Parathyroid adenoma (tissue), 2 donors: ENCODE results near the gene S100A9.

Experiments
- H2AFZ ChIP-seq: fragments of 300-600 bp; sonication (generic); one replicate; pipeline ENCODE4 v1.7.0; 2017; ENCODE audit warnings: antibody characterized with exemption, mild to moderate bottlenecking
- H3K27ac ChIP-seq: fragments of 300-600 bp; sonication (generic); one replicate; pipeline ENCODE4 v1.7.0; 2017
- H3K27me3 ChIP-seq: fragments of 300-600 bp; sonication (generic); one replicate; pipeline ENCODE4 v1.7.0; 2017; ENCODE audit warnings: low read length; ENCODE audit not compliant: control insufficient read depth, insufficient read depth
- H3K36me3 ChIP-seq: fragments of 300-600 bp; sonication (generic); one replicate; pipeline ENCODE4 v1.7.0; 2017; ENCODE audit warnings: low read length; ENCODE audit not compliant: control insufficient read depth, insufficient read depth
- H3K4me1 ChIP-seq: fragments of 300-600 bp; sonication (generic); one replicate; pipeline ENCODE4 v1.7.0; 2017; ENCODE audit warnings: control low read depth
- H3K4me2 ChIP-seq: fragments of 300-600 bp; sonication (generic); one replicate; pipeline ENCODE4 v1.7.0; 2017; ENCODE audit warnings: low read length
- H3K4me3 ChIP-seq: fragments of 300-600 bp; sonication (generic); one replicate; pipeline ENCODE4 v1.7.0; 2017; ENCODE audit warnings: low read depth, low read length
- H3K79me2 ChIP-seq: fragments of 300-600 bp; sonication (generic); one replicate; pipeline ENCODE4 v1.7.0; 2017; ENCODE audit warnings: control low read depth
- H3K9ac ChIP-seq: fragments of 300-600 bp; sonication (generic); one replicate; pipeline ENCODE4 v1.7.0; 2017; ENCODE audit warnings: mild to moderate bottlenecking
- H3K9me3 ChIP-seq: fragments of 300-600 bp; sonication (generic); one replicate; pipeline ENCODE4 v1.7.0; 2017; ENCODE audit warnings: low read length; ENCODE audit not compliant: control insufficient read depth
- TF ChIP-seq, protein P1 (sequence below): fragments of 300-600 bp; sonication (generic); IDR thresholded peaks from one replicate; pipeline ENCODE4 v1.7.0; 2017; ENCODE audit warnings: antibody characterized with exemption, mild to moderate bottlenecking
- donor health status: primary hyperparathyroidism.

The S100A9 gene

DNA sequence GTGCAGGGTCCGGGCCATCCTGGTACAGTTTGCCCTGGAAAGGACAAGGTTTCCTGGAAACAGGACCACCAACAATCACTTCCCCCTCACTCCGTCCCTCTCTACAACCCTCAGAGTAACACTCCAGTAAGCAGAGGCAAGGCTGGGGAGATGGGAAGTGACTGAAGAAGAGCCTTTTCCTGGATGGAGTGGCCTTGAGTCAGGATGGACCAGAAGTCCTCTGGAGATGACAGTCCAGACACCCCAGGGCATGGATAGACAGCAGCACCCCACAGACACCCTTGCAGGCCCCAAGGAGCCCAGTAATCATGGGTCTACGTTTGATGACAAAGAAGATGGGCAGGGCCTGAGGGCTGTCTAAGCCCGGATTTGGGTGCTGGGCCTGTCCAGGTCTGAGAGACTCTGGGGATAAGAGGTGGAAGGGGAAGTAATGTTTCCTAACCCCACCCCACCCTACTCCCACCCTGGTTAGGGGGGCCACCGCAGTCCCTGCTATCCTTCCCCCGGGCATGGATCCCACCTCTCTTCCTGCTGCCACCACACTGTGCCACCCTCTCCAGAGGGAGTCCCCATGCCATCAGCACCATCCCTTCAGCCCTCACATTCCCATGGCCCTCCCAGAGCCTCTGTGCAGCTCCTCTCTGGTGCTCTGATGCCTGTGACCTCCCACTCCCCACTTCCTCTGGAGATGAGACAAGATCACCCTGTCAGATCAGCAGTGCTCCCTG, 40.4 kb downstream of the S100A9 start:
- H3K4me2 ChIP-seq: no peak overlapping the region
- H3K4me3 ChIP-seq: no peak overlapping the region
- H2AFZ ChIP-seq: no peak overlapping the region
- TF ChIP-seq, protein P1, sequence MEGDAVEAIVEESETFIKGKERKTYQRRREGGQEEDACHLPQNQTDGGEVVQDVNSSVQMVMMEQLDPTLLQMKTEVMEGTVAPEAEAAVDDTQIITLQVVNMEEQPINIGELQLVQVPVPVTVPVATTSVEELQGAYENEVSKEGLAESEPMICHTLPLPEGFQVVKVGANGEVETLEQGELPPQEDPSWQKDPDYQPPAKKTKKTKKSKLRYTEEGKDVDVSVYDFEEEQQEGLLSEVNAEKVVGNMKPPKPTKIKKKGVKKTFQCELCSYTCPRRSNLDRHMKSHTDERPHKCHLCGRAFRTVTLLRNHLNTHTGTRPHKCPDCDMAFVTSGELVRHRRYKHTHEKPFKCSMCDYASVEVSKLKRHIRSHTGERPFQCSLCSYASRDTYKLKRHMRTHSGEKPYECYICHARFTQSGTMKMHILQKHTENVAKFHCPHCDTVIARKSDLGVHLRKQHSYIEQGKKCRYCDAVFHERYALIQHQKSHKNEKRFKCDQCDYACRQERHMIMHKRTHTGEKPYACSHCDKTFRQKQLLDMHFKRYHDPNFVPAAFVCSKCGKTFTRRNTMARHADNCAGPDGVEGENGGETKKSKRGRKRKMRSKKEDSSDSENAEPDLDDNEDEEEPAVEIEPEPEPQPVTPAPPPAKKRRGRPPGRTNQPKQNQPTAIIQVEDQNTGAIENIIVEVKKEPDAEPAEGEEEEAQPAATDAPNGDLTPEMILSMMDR: no peak
- H3K27me3 ChIP-seq: no peaks in the 10 kb centered on the region
- H3K36me3 ChIP-seq: no peaks in the 10 kb centered on the region
- no peak overlapping the region for H3K27ac ChIP-seq
- no peaks in the 10 kb centered on the region for H3K9me3 ChIP-seq
- H3K4me1 ChIP-seq: no peaks in the 10 kb centered on the region
- H3K79me2 ChIP-seq: no peaks in the 10 kb centered on the region
- H3K9ac ChIP-seq: no peak overlapping the region

DNA sequence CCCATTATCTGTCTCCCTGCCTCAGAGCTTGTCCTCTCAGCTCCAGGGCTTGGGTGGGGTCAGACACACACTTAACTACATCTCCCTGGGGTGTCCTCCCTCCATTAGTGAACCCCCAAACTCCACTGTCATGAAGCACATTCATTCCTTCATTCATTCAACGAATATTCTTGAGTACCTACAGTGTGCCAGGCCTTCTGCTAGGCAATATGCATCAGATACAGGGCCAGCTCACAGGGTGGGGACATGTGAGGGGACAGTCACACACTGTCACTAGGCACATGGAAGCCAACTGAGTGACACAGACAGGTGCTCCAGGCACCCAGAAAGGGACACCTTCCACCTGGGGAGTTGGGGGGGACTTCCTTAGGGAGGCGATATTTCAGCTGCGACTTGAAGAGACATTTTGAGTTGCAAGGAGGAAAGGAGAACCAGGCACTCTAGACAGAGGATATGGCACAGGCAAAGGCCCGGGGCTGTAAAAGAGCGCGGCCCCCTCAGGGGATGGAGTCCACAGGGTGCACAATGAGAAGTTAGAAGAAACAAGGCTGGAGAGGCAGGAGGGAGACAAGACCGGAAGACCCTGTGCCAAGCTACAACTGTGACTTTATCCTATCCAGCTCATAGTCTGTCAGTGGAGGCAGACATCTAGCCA, 41.9 kb downstream of the S100A9 start:
- H3K4me3 ChIP-seq: no peak overlapping the region
- TF ChIP-seq, protein P1: no peak
- H3K4me1 ChIP-seq: no peaks in the 10 kb centered on the region
- no peaks in the 10 kb centered on the region for H3K79me2 ChIP-seq
- H3K27ac ChIP-seq: no peak overlapping the region
- H2AFZ ChIP-seq: no peak overlapping the region
- H3K9ac ChIP-seq: no peak overlapping the region
- H3K27me3 ChIP-seq: no peaks in the 10 kb centered on the region
- H3K36me3 ChIP-seq: no peaks in the 10 kb centered on the region
- H3K4me2 ChIP-seq: no peak overlapping the region
- H3K9me3 ChIP-seq: no peaks in the 10 kb centered on the region

DNA sequence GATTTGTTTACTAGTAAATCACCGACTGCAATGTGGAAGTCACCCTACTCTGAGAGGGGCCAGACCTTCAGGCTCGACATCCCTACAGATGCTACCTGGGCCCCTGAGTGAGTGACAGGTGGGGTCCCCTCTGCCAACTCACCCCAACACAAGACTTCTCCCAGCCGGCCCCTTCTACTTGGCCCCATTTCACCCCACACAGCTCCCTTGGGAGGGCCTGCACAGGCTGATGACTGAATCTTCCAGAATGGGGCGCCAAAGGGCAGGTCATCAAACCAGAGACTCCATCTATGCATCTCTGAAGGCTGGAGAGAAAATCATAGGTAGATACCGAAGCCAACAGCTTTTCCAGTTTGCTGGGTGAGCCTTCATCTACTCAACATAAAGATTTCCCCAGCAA, 42.6 kb downstream of the S100A9 start:
- TF ChIP-seq, protein P1: no peak
- Histone ChIP-seq H3K27me3 (no peaks in the 10 kb centered on the region), H3K4me3 (no peak overlapping the region), H3K79me2 (no peaks in the 10 kb centered on the region), H3K4me1 (no peaks in the 10 kb centered on the region), H3K9me3 (no peaks in the 10 kb centered on the region), H3K36me3 (no peaks in the 10 kb centered on the region), H3K4me2 (no peak overlapping the region), H3K27ac (no peak overlapping the region), H2AFZ (no peak overlapping the region), H3K9ac (no peak overlapping the region)

DNA sequence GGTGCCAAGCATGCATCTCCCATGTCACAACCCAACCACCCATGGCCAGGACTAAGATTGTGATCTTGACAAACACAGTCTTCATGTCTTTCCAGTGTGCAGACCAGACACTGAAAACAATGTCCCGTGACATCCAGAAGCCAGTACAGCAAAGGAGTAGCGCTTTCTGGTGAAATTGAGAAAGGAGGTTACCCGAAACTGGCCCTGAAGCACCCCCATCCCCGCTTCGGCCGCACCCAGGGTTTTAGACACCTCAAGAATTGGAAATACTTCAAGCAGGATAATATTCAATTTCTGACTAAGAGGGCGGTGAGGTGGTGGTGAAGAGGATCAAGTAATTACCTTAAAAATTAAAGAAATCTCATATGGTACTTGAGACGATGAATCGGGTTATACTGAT, 43.8 kb downstream of the S100A9 start:
- Histone ChIP-seq H3K4me2 (no peak overlapping the region), H3K27ac (no peak overlapping the region), H3K4me3 (no peak overlapping the region), H2AFZ (no peak overlapping the region), H3K27me3 (no peaks in the 10 kb centered on the region), H3K4me1 (no peaks in the 10 kb centered on the region), H3K36me3 (no peaks in the 10 kb centered on the region), H3K9me3 (no peaks in the 10 kb centered on the region), H3K9ac (no peak overlapping the region), H3K79me2 (no peaks in the 10 kb centered on the region)
- TF ChIP-seq, protein P1: no peak
